ENCODE data around the gene DPF1. TPM values are rescaled to one million over a fixed set of nuclear protein-coding genes. Genes with fewer than 3 reads are reported as not detected.
A peak's percentile ranks its signal among the peaks of the same experiment; 100 is the strongest.

Gene DPF1
- total RNA-seq, 1 donor from 2014 or later = not detected

DNA sequence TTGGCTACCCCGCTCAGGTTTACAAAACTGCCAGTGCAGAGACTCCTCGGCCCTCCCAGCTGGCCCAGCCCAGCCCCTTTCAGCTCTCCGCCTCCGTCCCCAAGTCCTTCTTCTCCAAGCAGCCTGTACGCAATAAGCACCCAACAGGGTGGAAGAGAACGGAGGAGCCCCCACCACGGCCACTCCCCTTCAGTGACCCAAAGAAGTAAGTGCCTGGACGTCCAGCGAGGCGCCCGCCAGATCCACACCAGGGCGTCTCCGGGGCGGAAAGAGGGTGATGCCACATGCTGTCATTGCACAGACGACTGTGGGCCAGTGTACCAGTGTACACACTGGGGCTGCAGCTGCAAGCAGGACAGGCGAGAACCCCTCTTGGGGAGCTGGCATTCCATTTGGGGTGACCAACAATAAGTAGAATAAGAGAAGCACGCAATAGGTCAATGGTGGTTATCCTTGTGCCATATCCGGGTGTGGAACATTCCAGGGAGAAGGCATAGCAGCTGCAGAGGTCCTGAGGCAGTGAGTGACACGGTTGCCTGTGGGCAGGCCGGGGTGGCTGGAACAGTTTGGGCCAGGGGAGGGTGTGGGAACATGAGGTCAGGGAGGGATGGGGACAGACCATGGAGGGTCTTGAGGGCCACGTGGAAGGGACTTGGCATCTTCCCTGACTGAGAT, 41.3 kb downstream of the DPF1 start:
- peaks cover 0 to 24% of the 10 kb centered on the region in 2 donors for H3K9me3 ChIP-seq
- intact Hi-C loops (cut with DNase I) = no loop called here
- no peak for DNase-seq (ENCODE audit: low spot score in 2 of 2)
- peaks cover 3 to 19% of the 10 kb centered on the region in 2 donors for H3K36me3 ChIP-seq
- no peak overlapping the region for H3K27ac ChIP-seq
- H3K27me3 ChIP-seq = no peaks in the 10 kb centered on the region
- H3K4me1 ChIP-seq = no peaks in the 10 kb centered on the region
- H3K4me3 ChIP-seq = no peak overlapping the region
- TF ChIP-seq, protein P1, sequence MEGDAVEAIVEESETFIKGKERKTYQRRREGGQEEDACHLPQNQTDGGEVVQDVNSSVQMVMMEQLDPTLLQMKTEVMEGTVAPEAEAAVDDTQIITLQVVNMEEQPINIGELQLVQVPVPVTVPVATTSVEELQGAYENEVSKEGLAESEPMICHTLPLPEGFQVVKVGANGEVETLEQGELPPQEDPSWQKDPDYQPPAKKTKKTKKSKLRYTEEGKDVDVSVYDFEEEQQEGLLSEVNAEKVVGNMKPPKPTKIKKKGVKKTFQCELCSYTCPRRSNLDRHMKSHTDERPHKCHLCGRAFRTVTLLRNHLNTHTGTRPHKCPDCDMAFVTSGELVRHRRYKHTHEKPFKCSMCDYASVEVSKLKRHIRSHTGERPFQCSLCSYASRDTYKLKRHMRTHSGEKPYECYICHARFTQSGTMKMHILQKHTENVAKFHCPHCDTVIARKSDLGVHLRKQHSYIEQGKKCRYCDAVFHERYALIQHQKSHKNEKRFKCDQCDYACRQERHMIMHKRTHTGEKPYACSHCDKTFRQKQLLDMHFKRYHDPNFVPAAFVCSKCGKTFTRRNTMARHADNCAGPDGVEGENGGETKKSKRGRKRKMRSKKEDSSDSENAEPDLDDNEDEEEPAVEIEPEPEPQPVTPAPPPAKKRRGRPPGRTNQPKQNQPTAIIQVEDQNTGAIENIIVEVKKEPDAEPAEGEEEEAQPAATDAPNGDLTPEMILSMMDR (IDR thresholded peaks at IDR 0.05) = no peak

DNA sequence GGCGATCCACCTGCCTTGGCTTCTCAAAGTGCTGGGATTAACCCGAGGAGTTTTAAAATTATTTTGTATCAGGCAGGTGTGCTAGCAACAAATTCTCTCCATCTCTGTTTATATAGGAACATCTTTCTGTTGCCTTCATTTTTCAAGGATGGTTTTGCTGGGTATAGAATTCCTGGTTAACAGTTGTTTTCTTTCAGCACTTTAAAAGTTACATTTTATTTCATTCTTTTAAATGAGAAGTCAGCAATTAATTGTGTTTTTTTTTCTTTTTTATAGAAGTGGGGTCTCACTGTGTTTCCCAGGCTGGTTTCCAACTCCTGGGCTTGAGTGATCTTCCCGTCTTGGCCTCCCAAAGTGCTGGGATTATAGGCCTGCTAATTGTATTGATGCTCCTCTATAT, 44.0 kb downstream of the DPF1 start:
- H3K27me3 ChIP-seq = no peaks in the 10 kb centered on the region
- intact Hi-C loops (cut with DNase I) = no loop called here
- DNase-seq (ENCODE audit: low spot score in 2 of 2) = no peak
- no peak overlapping the region for H3K4me3 ChIP-seq
- TF ChIP-seq, protein P1 (IDR thresholded peaks at IDR 0.05) = no peak
- H3K36me3 ChIP-seq = peaks cover 3 to 19% of the 10 kb centered on the region in 2 donors
- no peaks in the 10 kb centered on the region for H3K4me1 ChIP-seq
- no peak overlapping the region for H3K27ac ChIP-seq
- peaks cover 0 to 24% of the 10 kb centered on the region in 2 donors for H3K9me3 ChIP-seq

DNA sequence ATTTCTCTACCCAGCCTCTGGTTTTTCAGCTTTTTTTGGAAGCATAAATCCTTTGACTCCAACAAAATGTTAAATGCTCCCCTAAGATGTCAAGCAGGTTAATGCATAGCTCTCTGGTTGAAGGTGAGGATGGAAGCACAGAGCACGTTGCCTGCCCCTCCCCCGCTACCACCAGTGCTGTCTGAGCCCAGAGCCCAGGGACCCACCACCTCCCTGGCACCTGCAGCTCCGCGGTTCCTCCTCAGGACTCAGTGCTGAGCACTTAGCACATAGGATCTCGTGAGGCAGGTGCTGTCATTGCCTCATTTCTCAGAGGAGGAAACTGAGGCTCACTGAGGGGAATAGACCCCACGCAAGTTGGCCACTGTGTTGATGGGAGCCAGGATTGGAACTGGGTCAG, 48.6 kb downstream of the DPF1 start:
- intact Hi-C loops (cut with DNase I) = no loop called here
- DNase-seq (ENCODE audit: low spot score in 2 of 2) = no peak
- TF ChIP-seq, protein P1 (IDR thresholded peaks at IDR 0.05) = no peak
- Histone ChIP-seq H3K4me3 (no peak overlapping the region), H3K27me3 (no peaks in the 10 kb centered on the region), H3K9me3 (peaks cover 0 to 18% of the 10 kb centered on the region in 2 donors), H3K27ac (no peak overlapping the region), H3K4me1 (peaks cover 0 to 6% of the 10 kb centered on the region in 2 donors), H3K36me3 (peaks cover 0 to 10% of the 10 kb centered on the region in 2 donors)

DNA sequence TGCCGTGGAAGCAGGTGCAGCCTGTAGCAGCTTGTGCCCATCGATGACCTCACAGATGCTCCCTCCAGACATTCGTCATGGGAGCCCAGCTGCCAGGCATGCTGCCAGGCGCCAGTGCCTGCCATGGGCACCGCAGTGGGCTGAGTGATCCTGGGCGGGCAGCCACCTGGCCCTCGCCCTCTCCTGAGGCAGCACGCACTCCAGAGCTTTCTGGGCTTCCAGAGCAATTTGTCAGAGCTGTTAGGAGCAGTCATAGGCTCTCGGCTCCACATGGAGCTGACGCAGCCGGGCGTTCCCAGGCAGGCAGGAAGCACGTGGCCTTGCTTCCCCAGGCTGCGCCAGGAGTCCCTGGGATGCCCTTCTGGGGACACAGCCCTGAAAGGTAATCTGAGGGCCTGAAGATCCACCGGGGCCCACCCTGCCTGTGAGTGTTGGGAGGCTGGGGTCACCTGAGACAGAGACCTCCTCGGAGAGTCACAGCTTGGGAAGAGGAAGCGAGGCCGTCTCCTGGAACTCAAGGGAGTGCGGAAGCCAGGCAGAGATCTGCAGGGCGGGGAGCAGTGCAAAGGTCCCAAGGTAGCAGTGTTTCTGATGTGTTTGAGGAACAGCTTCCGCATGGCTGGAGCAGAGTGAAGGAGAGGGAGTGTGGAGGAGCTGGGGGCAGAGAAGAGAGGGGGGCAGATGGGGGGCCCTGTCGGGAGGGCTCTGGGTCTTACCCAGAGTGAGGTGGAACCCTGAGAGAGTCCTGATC, 50.6 kb downstream of the DPF1 start:
- peak overlapping the region; percentile 85 to 90 for H3K27ac ChIP-seq
- peak; percentile 82 to 95 for DNase-seq (ENCODE audit: low spot score in 2 of 2)
- intact Hi-C loops (cut with DNase I) = no loop called here

DNA sequence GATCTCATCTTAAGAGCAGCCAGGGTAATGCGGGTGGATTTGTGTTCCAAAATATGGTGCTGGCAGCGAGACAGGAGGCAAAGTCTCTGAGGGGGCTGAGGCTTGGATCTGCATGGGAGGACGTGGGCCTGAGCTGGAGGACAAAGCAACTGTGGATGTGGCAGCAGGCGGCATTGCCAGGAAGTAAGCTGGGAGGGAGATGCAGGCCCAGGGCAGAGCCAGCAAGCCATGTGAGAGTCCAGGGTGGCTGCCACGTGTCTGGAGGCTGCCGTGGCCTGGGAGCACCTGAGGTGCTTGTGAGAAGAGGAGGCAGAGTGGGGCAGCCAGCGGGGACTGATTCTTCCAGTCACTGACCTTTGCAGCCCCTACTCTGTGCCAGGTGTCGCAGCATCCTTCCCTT, 52.0 kb downstream of the DPF1 start:
- Histone ChIP-seq H3K36me3 (no peaks in the 10 kb centered on the region), H3K27me3 (no peaks in the 10 kb centered on the region), H3K4me1 (peaks cover 0 to 6% of the 10 kb centered on the region in 2 donors), H3K9me3 (no peaks in the 10 kb centered on the region), H3K27ac (peak overlapping the region; percentile 85 to 90), H3K4me3 (no peak overlapping the region)
- intact Hi-C loops (cut with DNase I) = no loop called here
- peak in 1 of 2 donors; percentile 12 for DNase-seq (ENCODE audit: low spot score in 2 of 2)
- TF ChIP-seq, protein P1 (IDR thresholded peaks at IDR 0.05) = no peak

More for the DNA sequence above, 50.6 kb downstream of the DPF1 start:
- H3K36me3 ChIP-seq = no peaks in the 10 kb centered on the region
- H3K4me1 ChIP-seq = peaks cover 0 to 6% of the 10 kb centered on the region in 2 donors
- no peaks in the 10 kb centered on the region for H3K9me3 ChIP-seq
- TF ChIP-seq, protein P1 (IDR thresholded peaks at IDR 0.05) = no peak
- H3K27me3 ChIP-seq = no peaks in the 10 kb centered on the region
- H3K4me3 ChIP-seq = peak overlapping the region in 1 of 2 donors; percentile 44

Data from ascending aorta (tissue), 2 donors.